ENCODE measurements around the gene APEH.

GRCh38 chr3:49636883-49637609 lies 37.1 kb upstream of the APEH start:
- TF ChIP-seq, protein P1, sequence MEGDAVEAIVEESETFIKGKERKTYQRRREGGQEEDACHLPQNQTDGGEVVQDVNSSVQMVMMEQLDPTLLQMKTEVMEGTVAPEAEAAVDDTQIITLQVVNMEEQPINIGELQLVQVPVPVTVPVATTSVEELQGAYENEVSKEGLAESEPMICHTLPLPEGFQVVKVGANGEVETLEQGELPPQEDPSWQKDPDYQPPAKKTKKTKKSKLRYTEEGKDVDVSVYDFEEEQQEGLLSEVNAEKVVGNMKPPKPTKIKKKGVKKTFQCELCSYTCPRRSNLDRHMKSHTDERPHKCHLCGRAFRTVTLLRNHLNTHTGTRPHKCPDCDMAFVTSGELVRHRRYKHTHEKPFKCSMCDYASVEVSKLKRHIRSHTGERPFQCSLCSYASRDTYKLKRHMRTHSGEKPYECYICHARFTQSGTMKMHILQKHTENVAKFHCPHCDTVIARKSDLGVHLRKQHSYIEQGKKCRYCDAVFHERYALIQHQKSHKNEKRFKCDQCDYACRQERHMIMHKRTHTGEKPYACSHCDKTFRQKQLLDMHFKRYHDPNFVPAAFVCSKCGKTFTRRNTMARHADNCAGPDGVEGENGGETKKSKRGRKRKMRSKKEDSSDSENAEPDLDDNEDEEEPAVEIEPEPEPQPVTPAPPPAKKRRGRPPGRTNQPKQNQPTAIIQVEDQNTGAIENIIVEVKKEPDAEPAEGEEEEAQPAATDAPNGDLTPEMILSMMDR (conservative IDR thresholded peaks at IDR 0.05 in 1 of 2, IDR thresholded peaks at IDR 0.05 in 1 of 2; ENCODE audit: low read depth in 1 of 2, low read length in 2 of 2) = no peak
- no peak for TF ChIP-seq EZH2 (IDR thresholded peaks at IDR 0.05; ENCODE audit: low read length, missing control alignments)

Data from fibroblast of lung (primary cell).